ENCODE measurements around the gene RTBDN. TPM values are rescaled to one million over a fixed set of nuclear protein-coding genes. Genes with fewer than 3 reads are reported as not detected.

Gene RTBDN
- total RNA-seq, 1 donor from 2014 or later = not detected

GRCh38 chr19:12779162-12779993 is 55.0 kb downstream of the RTBDN start:
- DNase-seq = peak; percentile 75

- no peak for DNase-seq
These were observed 55.5 kb downstream of the RTBDN start for GRCh38 chr19:12778905-12779161.

GRCh38 chr19:12778017-12778904 is 56.1 kb downstream of the RTBDN start:
- DNase-seq = peak; percentile 77

- DNase-seq = peak; percentile 68
These were observed 57.0 kb downstream of the RTBDN start for GRCh38 chr19:12777217-12778016.

Small RNAs within 50 kb of the gene (small RNA-seq; reads per million reads assigned to genes)
- gene MIR5684 (ENCODE audit: low replicate concordance) = not detected
- gene MIR6794 (ENCODE audit: low replicate concordance) = not detected

Other genes starting within 250 kb of the RTBDN start
- gene ZNF490, start 223.8 kb downstream of the RTBDN start, total RNA-seq = 4.5 TPM
- gene ZNF791, start 223.7 kb downstream of the RTBDN start, total RNA-seq = 18.1 TPM
- 29.9 TPM for gene MAN2B1, start 167.8 kb downstream of the RTBDN start, total RNA-seq
- 4.6 TPM for gene WDR83, start 167.8 kb downstream of the RTBDN start, total RNA-seq
- gene DHPS, start 152.7 kb downstream of the RTBDN start, total RNA-seq = 42.4 TPM
- not detected for gene GNG14, start 146.6 kb downstream of the RTBDN start, total RNA-seq
- gene FBXW9, start 137.9 kb downstream of the RTBDN start, total RNA-seq = 3.5 TPM
- gene TNPO2, start 110.6 kb downstream of the RTBDN start, total RNA-seq = 31.6 TPM
- 98.1 TPM for gene TRIR, start 99.9 kb downstream of the RTBDN start, total RNA-seq
- 36.6 TPM for gene GET3, start 97.1 kb downstream of the RTBDN start, total RNA-seq
- 0.99 TPM for gene BEST2, start 82.8 kb downstream of the RTBDN start, total RNA-seq
- 31.8 TPM for gene HOOK2, start 59.0 kb downstream of the RTBDN start, total RNA-seq
- gene JUNB, start 43.1 kb downstream of the RTBDN start, total RNA-seq = 151 TPM
- 164 TPM for gene PRDX2, start 32.8 kb downstream of the RTBDN start, total RNA-seq
- gene THSD8, start 32.5 kb downstream of the RTBDN start, total RNA-seq = 0.39 TPM
- 7.2 TPM for gene RNASEH2A, start 28.0 kb downstream of the RTBDN start, total RNA-seq
- gene MAST1, start 3.9 kb upstream of the RTBDN start, total RNA-seq = 0.49 TPM
- 14.1 TPM for gene DNASE2, start 46.9 kb upstream of the RTBDN start, total RNA-seq
- 1.7 TPM for gene KLF1, start 52.6 kb upstream of the RTBDN start, total RNA-seq
- gene GCDH, start 56.6 kb upstream of the RTBDN start, total RNA-seq = 20.4 TPM
- 0.39 TPM for gene SYCE2, start 84.7 kb upstream of the RTBDN start, total RNA-seq
- 21.6 TPM for gene FARSA, start 99.1 kb upstream of the RTBDN start, total RNA-seq
- gene CALR, start 104.0 kb upstream of the RTBDN start, total RNA-seq = 401 TPM
- 42.5 TPM for gene RAD23A, start 111.3 kb upstream of the RTBDN start, total RNA-seq
- gene GADD45GIP1, start 122.6 kb upstream of the RTBDN start, total RNA-seq = 13.9 TPM
- gene DAND5, start 135.0 kb upstream of the RTBDN start, total RNA-seq = not detected
- gene NFIX, start 160.9 kb upstream of the RTBDN start, total RNA-seq = 75.5 TPM